Hepatocyte (in vitro differentiated cells): ENCODE measurements around the gene PRR18. TPM values are rescaled to one million over a fixed set of nuclear protein-coding genes. Genes with fewer than 3 reads are reported as not detected.

Source experiments
- DNase-seq: peaks from one replicate; pipeline ENCODE4 v3.0.0-alpha.2; 2016; ENCODE audit warnings: low spot score
- H2AFZ ChIP-seq: fragments of 200-600 bp; sonication (generic); 2 replicates; pipeline ENCODE4 v1.6.0; 2016; ENCODE audit warnings: antibody characterized with exemption, mild to moderate bottlenecking
- H3K27ac ChIP-seq: fragments of 200-600 bp; sonication (generic); 2 replicates; pipeline ENCODE4 v1.5.1; 2016; ENCODE audit warnings: mild to moderate bottlenecking
- H3K27me3 ChIP-seq: fragments of 200-600 bp; sonication (generic); 2 replicates; pipeline ENCODE4 v1.6.1; 2016
- H3K36me3 ChIP-seq: fragments of 200-600 bp; sonication (generic); replicated peaks from 2 replicates; pipeline ENCODE4 v1.5.1; 2016; ENCODE audit warnings: low read depth; ENCODE audit not compliant: insufficient read depth
- H3K4me1 ChIP-seq: fragments of 200-600 bp; sonication (generic); 2 replicates; pipeline ENCODE4 v1.5.1; 2016; ENCODE audit warnings: mild to moderate bottlenecking, moderate library complexity; ENCODE audit not compliant: insufficient read depth
- H3K4me2 ChIP-seq: fragments of 200-600 bp; sonication (generic); 2 replicates; pipeline ENCODE4 v1.6.0; 2016
- H3K4me3 ChIP-seq: fragments of 200-600 bp; sonication (generic); 2 replicates; pipeline ENCODE4 v1.5.1; 2016; ENCODE audit warnings: mild to moderate bottlenecking
- H3K79me2 ChIP-seq: fragments of 200-600 bp; sonication (generic); 2 replicates; pipeline ENCODE4 v1.6.0; 2017; ENCODE audit warnings: mild to moderate bottlenecking
- H3K9me2 ChIP-seq: fragments of 200-600 bp; sonication (generic); replicated peaks from 2 replicates; pipeline ENCODE4 v1.6.0; 2017; ENCODE audit warnings: mild to moderate bottlenecking; ENCODE audit not compliant: insufficient read depth
- H3K9me3 ChIP-seq: fragments of 200-600 bp; sonication (generic); 2 replicates; pipeline ENCODE4 v1.5.1; 2016; ENCODE audit warnings: low read depth, mild to moderate bottlenecking
- H4K20me1 ChIP-seq: fragments of 200-600 bp; sonication (generic); 2 replicates; pipeline ENCODE4 v1.6.0; 2016; ENCODE audit warnings: mild to moderate bottlenecking; ENCODE audit not compliant: insufficient read depth, poor library complexity, severe bottlenecking
- EZH2 ChIP-seq: fragments of 200-600 bp; sonication (generic); IDR thresholded peaks from 2 replicates; pipeline ENCODE4 v1.6.1; 2016; ENCODE audit warnings: antibody characterized with exemption, mild to moderate bottlenecking, borderline replicate concordance
- EZH2phosphoT487 ChIP-seq: fragments of 200-600 bp; sonication (generic); IDR thresholded peaks from one replicate; pipeline ENCODE4 v1.6.1; 2018; ENCODE audit warnings: antibody characterized with exemption, mild to moderate bottlenecking, low read depth, moderate library complexity; ENCODE audit not compliant: unreplicated experiment, severe bottlenecking
- WGBS: methylation state at CpG from one replicate; pipeline ENCODE4 v1.1.6; 2016; ENCODE audit warnings: low lambda C conversion rate; ENCODE audit errors: missing lambda C conversion rate; 5-methylcytosine and 5-hydroxymethylcytosine counted together
- polyA plus RNA-seq: library from polyadenylated mRNA; unstranded; fragments of >200 nt; fragmentation: Nextera tagmentation; extraction: Ambion mirVana; gene quantifications from 2 replicates; pipeline ENCODE4 v1.2.1, GENCODE V29; 2016
- total RNA-seq: library from RNA; depleted of rRNA; stranded (reverse); fragments of >200 nt; gene quantifications from 2 replicates; pipeline ENCODE4 v1.2.3, GENCODE V29; 2014
- TF ChIP-seq, protein P1 (sequence below): fragments of 200-600 bp; sonication (generic); IDR thresholded peaks from 2 replicates; pipeline ENCODE4 v1.5.1; 2016; ENCODE audit warnings: antibody characterized with exemption, mild to moderate bottlenecking; ENCODE audit not compliant: poor library complexity

Gene PRR18
- total and polyA plus RNA-seq, 2 experiments from 2014 or later: 0.77 to 1.5 TPM

DNA sequence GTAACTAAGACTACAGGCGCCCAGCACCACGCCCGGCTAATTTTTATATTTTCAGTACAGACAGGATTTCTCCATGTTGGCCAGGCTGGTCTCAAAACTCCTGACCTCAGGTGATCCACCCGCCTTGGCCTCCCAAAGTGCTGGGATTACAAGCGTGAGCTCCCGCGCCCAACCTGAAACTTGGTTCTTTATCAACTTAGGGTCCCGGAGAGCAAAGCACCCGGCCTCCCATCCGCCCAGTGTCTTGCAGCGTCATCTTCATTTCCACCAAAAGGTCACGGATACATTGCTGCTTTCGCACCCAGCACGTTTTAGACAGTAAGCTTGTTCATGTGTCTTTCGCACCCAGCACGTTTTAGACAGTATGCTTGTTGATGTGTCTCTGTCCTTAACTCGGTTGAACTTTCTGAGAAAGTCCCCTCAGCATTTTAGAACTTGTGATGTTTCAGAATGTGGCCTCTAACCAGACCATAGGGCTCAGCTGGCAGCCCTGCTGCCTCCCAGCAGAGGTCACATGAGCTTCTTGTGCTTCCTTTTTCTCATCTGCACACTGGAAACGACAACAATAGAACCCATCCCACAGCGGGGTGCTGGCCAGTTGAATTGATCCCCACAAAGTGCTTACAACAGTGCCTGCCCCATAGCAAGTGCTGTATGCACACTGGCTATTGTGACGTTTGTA, 48.8 kb downstream of the PRR18 start:
- 85% methylated on average over 20 of the region's 20 CpGs for WGBS
- no peak for TF ChIP-seq EZH2

DNA sequence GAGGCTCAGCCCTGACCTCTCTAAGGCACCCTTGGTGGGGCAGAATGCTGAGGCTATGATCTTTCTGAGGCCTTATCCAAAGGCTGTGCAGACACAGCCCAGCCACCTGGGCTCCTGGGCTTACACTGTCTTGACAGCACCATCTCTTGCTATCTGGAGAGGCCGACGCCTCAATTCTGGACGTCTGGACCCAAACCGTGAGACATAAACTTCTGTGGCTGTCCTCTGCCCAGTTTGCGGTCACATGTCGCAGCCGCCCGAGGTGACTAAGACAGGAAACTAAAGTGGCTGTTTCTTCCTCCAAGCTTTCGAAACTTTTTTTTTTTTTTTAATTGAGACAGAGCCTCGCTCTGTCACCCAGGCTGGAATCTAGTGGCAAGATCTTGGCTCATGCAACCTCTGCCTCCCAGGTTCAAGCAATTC, 49.3 kb downstream of the PRR18 start:
- H3K27ac ChIP-seq: no peak overlapping the region

More for the DNA sequence above, 48.8 kb downstream of the PRR18 start:
- Histone ChIP-seq H3K9me2 (no peaks in the 10 kb centered on the region), H3K27ac (no peak overlapping the region), H3K27me3 (peaks cover 26% of the 10 kb centered on the region), H3K36me3 (no peaks in the 10 kb centered on the region), H3K9me3 (no peaks in the 10 kb centered on the region), H3K79me2 (no peaks in the 10 kb centered on the region), H3K4me1 (no peaks in the 10 kb centered on the region), H3K4me3 (no peak overlapping the region), H3K4me2 (no peak overlapping the region), H4K20me1 (no peaks in the 10 kb centered on the region), H2AFZ (no peak overlapping the region)
- no peak for DNase-seq

DNA sequence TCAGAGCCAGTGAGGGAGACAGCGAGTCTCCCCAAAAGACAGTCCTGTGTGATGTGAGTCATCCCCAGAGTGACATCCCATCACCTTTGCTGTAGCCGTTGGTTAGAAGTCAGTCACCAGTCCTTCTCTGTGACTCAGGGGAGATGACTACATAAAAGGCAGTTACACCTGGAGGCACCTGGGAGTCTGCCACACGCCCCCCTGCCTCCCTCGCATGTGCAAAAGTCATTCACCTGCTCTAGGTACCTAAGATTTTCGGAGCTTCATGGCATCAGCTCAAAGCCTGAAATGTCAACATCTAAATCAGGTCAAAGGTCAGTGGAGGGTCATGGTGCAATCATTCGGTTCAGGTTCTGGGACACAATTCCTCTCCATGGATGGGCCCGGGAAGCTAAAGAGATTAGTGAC, 50.3 kb downstream of the PRR18 start:
- Histone ChIP-seq H3K27ac (no peak overlapping the region), H3K27me3 (peaks cover 39% of the 10 kb centered on the region)

More for the DNA sequence above, 49.3 kb downstream of the PRR18 start:
- Histone ChIP-seq H2AFZ (no peak overlapping the region), H3K4me2 (no peak overlapping the region), H3K4me3 (no peak overlapping the region), H3K36me3 (no peaks in the 10 kb centered on the region), H3K4me1 (peaks cover under 1% of the 10 kb centered on the region), H3K9me2 (no peaks in the 10 kb centered on the region), H3K27me3 (peaks cover 32% of the 10 kb centered on the region), H3K79me2 (no peaks in the 10 kb centered on the region), H3K9me3 (no peaks in the 10 kb centered on the region), H4K20me1 (no peaks in the 10 kb centered on the region)
- no peak for DNase-seq
- TF ChIP-seq, protein P1, sequence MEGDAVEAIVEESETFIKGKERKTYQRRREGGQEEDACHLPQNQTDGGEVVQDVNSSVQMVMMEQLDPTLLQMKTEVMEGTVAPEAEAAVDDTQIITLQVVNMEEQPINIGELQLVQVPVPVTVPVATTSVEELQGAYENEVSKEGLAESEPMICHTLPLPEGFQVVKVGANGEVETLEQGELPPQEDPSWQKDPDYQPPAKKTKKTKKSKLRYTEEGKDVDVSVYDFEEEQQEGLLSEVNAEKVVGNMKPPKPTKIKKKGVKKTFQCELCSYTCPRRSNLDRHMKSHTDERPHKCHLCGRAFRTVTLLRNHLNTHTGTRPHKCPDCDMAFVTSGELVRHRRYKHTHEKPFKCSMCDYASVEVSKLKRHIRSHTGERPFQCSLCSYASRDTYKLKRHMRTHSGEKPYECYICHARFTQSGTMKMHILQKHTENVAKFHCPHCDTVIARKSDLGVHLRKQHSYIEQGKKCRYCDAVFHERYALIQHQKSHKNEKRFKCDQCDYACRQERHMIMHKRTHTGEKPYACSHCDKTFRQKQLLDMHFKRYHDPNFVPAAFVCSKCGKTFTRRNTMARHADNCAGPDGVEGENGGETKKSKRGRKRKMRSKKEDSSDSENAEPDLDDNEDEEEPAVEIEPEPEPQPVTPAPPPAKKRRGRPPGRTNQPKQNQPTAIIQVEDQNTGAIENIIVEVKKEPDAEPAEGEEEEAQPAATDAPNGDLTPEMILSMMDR: no peak
- no peak for TF ChIP-seq EZH2
- TF ChIP-seq EZH2phosphoT487: no peak
- WGBS: 89% methylated on average over 10 of the region's 10 CpGs

More for the DNA sequence above, 50.3 kb downstream of the PRR18 start:
- H3K4me2 ChIP-seq: no peak overlapping the region
- H3K9me2 ChIP-seq: no peaks in the 10 kb centered on the region
- H3K36me3 ChIP-seq: no peaks in the 10 kb centered on the region
- TF ChIP-seq, protein P1: no peak
- H3K4me1 ChIP-seq: peaks cover 6% of the 10 kb centered on the region
- no peaks in the 10 kb centered on the region for H3K79me2 ChIP-seq
- no peaks in the 10 kb centered on the region for H3K9me3 ChIP-seq
- no peak overlapping the region for H3K4me3 ChIP-seq
- H2AFZ ChIP-seq: no peak overlapping the region
- WGBS: 67% methylated on average over 7 of the region's 7 CpGs
- no peaks in the 10 kb centered on the region for H4K20me1 ChIP-seq
- DNase-seq: no peak

Other genes with a start within 250 kb of the PRR18 start
- not detected in 2 replicates for gene TBXT, start 140.5 kb downstream of the PRR18 start, total RNA-seq
- gene TBXT, start 140.5 kb downstream of the PRR18 start, polyA plus RNA-seq: 0.13 TPM in 1 of 2 replicates, not detected in the other
- gene SFT2D1, start 34.2 kb upstream of the PRR18 start, total RNA-seq: 51.6 and 67.8 TPM in 2 replicates
- 83.0 and 88.0 TPM in 2 replicates for gene SFT2D1, start 34.2 kb upstream of the PRR18 start, polyA plus RNA-seq
- 54.9 and 75.4 TPM in 2 replicates for gene MPC1, start 74.5 kb upstream of the PRR18 start, total RNA-seq
- gene MPC1, start 74.5 kb upstream of the PRR18 start, polyA plus RNA-seq: 70.2 and 70.8 TPM in 2 replicates